Astrocyte (in vitro differentiated cells and primary cell): ENCODE results near the gene PARVB. TPM values are rescaled to one million over a fixed set of nuclear protein-coding genes. Genes with fewer than 3 reads are reported as not detected.

ENCODE experiments used
- DNase-seq: peaks from one replicate; pipeline ENCODE4 v3.0.0-alpha.2; 2010; ENCODE audit warnings: low read depth
- FAIRE-seq: peaks from 2 replicates; lab custom pipeline; 2011; peaks lifted over from hg19 to GRCh38; lab: Jason Lieb, UNC
- H2AFZ ChIP-seq: 2 replicates; pipeline ENCODE4 v1.6.0; 2012; ENCODE audit warnings: low read depth, low read length, inconsistent platforms
- H3K27ac ChIP-seq: 2 replicates; pipeline ENCODE4 v1.5.1; 2011; ENCODE audit warnings: low read depth, low read length, inconsistent platforms
- H3K27me3 ChIP-seq: 2 replicates; pipeline ENCODE4 v1.6.0; 2011; ENCODE audit warnings: low read length, inconsistent platforms; ENCODE audit not compliant: insufficient read depth
- H3K36me3 ChIP-seq: 2 replicates; pipeline ENCODE4 v1.5.1; 2011; ENCODE audit warnings: low read length, inconsistent platforms; ENCODE audit not compliant: insufficient read depth
- H3K4me1 ChIP-seq: 2 replicates; pipeline ENCODE4 v1.5.1; 2011; ENCODE audit warnings: low read length, inconsistent platforms; ENCODE audit not compliant: insufficient read depth
- H3K4me2 ChIP-seq: 2 replicates; pipeline ENCODE4 v1.6.0; 2012; ENCODE audit warnings: low read length, inconsistent platforms
- H3K4me3 ChIP-seq: 2 replicates; pipeline ENCODE4 v1.5.1; 2011; ENCODE audit warnings: low read depth, mild to moderate bottlenecking, low read length, inconsistent platforms; ENCODE audit not compliant: insufficient read depth
- H3K79me2 ChIP-seq: 2 replicates; pipeline ENCODE4 v1.6.0; 2012; ENCODE audit warnings: mild to moderate bottlenecking, low read length, inconsistent platforms; ENCODE audit not compliant: insufficient read depth
- H3K9ac ChIP-seq: 2 replicates; pipeline ENCODE4 v1.6.0; 2012; ENCODE audit warnings: mild to moderate bottlenecking, low read length, inconsistent platforms
- H3K9me3 ChIP-seq: 2 replicates; pipeline ENCODE4 v1.5.1; 2012; ENCODE audit warnings: low read depth, mild to moderate bottlenecking, low read length, inconsistent platforms; ENCODE audit not compliant: insufficient read depth
- H4K20me1 ChIP-seq: 2 replicates; pipeline ENCODE4 v1.6.0; 2012; ENCODE audit warnings: low read length, inconsistent platforms; ENCODE audit not compliant: insufficient read depth
- H3K27ac Mint-ChIP-seq: one replicate; pipeline ENCODE4 v1.8.0; 2021; ENCODE audit warnings: mild to moderate bottlenecking, mixed read lengths; ENCODE audit not compliant: unreplicated experiment
- H3K27me3 Mint-ChIP-seq: one replicate; pipeline ENCODE4 v1.8.0; 2021; ENCODE audit warnings: low read depth, mixed read lengths; ENCODE audit not compliant: unreplicated experiment
- H3K36me3 Mint-ChIP-seq: one replicate; pipeline ENCODE4 v1.8.0; 2021; ENCODE audit warnings: low read depth, mixed read lengths; ENCODE audit not compliant: unreplicated experiment
- H3K4me1 Mint-ChIP-seq: one replicate; pipeline ENCODE4 v1.8.0; 2021; ENCODE audit warnings: low read depth, mixed read lengths; ENCODE audit not compliant: unreplicated experiment
- H3K4me3 Mint-ChIP-seq: one replicate; pipeline ENCODE4 v1.8.0; 2021; ENCODE audit warnings: mild to moderate bottlenecking, moderate library complexity, mixed read lengths; ENCODE audit not compliant: unreplicated experiment
- H3K9me3 Mint-ChIP-seq: one replicate; pipeline ENCODE4 v1.8.0; 2021; ENCODE audit warnings: mild to moderate bottlenecking, mixed read lengths; ENCODE audit not compliant: unreplicated experiment
- CTCF ChIP-seq: IDR thresholded peaks from 2 replicates; pipeline ENCODE4 v1.5.1; 2011; ENCODE audit warnings: low read depth, mild to moderate bottlenecking, inconsistent platforms, low read length, moderate library complexity; ENCODE audit not compliant: insufficient read depth
- EZH2 ChIP-seq: IDR thresholded peaks from 2 replicates; pipeline ENCODE4 v1.6.1; 2012; ENCODE audit warnings: mild to moderate bottlenecking, low read length, inconsistent platforms; ENCODE audit not compliant: insufficient read depth
- total RNA-seq: library from RNA; stranded (reverse); gene quantifications from 2 replicates; pipeline ENCODE4 v1.2.1, GENCODE V29; 2021

The PARVB gene
- total RNA-seq, 1 donor from 2014 or later = 22.0 TPM

GRCh38 chr22:44132724-44133123 lies 108.6 kb downstream of the PARVB start:
- no peak overlapping the region for H3K27ac ChIP-seq

GRCh38 chr22:44133161-44133560 lies 109.1 kb downstream of the PARVB start:
- peaks cover 32% of the 10 kb centered on the region for H3K36me3 Mint-ChIP-seq
- Histone ChIP-seq H3K4me2 (peak overlapping the region; percentile 67), H3K4me1 (peaks cover 25% of the 10 kb centered on the region), H4K20me1 (peaks cover 8% of the 10 kb centered on the region), H3K27me3 (no peaks in the 10 kb centered on the region), H3K79me2 (no peaks in the 10 kb centered on the region), H3K9me3 (peaks cover 7% of the 10 kb centered on the region), H2AFZ (no peak overlapping the region), H3K9ac (no peak overlapping the region), H3K4me3 (no peak overlapping the region), H3K36me3 (peaks cover 5% of the 10 kb centered on the region), H3K27ac (no peak overlapping the region)
- TF ChIP-seq EZH2 (no peak), CTCF (no peak)
- FAIRE-seq = no peak
- H3K9me3 Mint-ChIP-seq = peaks cover 20% of the 10 kb centered on the region
- H3K4me3 Mint-ChIP-seq = no peak overlapping the region
- no peak overlapping the region for H3K27ac Mint-ChIP-seq
- peak; percentile 88 for DNase-seq
- H3K4me1 Mint-ChIP-seq = no peaks in the 10 kb centered on the region
- H3K27me3 Mint-ChIP-seq = peaks cover 8% of the 10 kb centered on the region

More at GRCh38 chr22:44132724-44133123, 108.6 kb downstream of the PARVB start:
- Mint-ChIP-seq H3K4me1 (no peaks in the 10 kb centered on the region), H3K9me3 (peaks cover 19% of the 10 kb centered on the region), H3K27ac (no peak overlapping the region), H3K4me3 (no peak overlapping the region), H3K27me3 (peaks cover 8% of the 10 kb centered on the region), H3K36me3 (peaks cover 32% of the 10 kb centered on the region)
- no peak overlapping the region for H3K4me3 ChIP-seq
- H2AFZ ChIP-seq = no peak overlapping the region
- TF ChIP-seq EZH2 (no peak), CTCF (no peak)
- peaks cover 7% of the 10 kb centered on the region for H3K9me3 ChIP-seq
- H3K27me3 ChIP-seq = no peaks in the 10 kb centered on the region
- no peaks in the 10 kb centered on the region for H3K79me2 ChIP-seq
- peaks cover 8% of the 10 kb centered on the region for H4K20me1 ChIP-seq
- DNase-seq (no peak), FAIRE-seq (no peak)
- peaks cover 5% of the 10 kb centered on the region for H3K36me3 ChIP-seq
- H3K4me2 ChIP-seq = peak overlapping the region; percentile 67
- peaks cover 25% of the 10 kb centered on the region for H3K4me1 ChIP-seq
- no peak overlapping the region for H3K9ac ChIP-seq

GRCh38 chr22:44133901-44134571 lies 109.9 kb downstream of the PARVB start:
- Histone ChIP-seq H3K36me3 (peaks cover 5% of the 10 kb centered on the region), H3K27me3 (no peaks in the 10 kb centered on the region), H3K4me1 (peaks cover 25% of the 10 kb centered on the region), H3K79me2 (no peaks in the 10 kb centered on the region), H3K4me3 (no peak overlapping the region), H3K9ac (peak overlapping the region; percentile 12), H3K4me2 (peak overlapping the region; percentile 67), H2AFZ (no peak overlapping the region), H3K9me3 (peaks cover 7% of the 10 kb centered on the region), H4K20me1 (peaks cover 8% of the 10 kb centered on the region), H3K27ac (peak overlapping the region; percentile 19)
- Mint-ChIP-seq H3K27ac (no peak overlapping the region), H3K36me3 (peaks cover 38% of the 10 kb centered on the region), H3K27me3 (peaks cover 8% of the 10 kb centered on the region), H3K4me3 (no peak overlapping the region), H3K4me1 (no peaks in the 10 kb centered on the region), H3K9me3 (peaks cover 23% of the 10 kb centered on the region)
- TF ChIP-seq CTCF (no peak), EZH2 (no peak)
- peak; percentile 96 for DNase-seq
- FAIRE-seq = no peak
